ENCODE data around the gene TNS1.

DNA sequence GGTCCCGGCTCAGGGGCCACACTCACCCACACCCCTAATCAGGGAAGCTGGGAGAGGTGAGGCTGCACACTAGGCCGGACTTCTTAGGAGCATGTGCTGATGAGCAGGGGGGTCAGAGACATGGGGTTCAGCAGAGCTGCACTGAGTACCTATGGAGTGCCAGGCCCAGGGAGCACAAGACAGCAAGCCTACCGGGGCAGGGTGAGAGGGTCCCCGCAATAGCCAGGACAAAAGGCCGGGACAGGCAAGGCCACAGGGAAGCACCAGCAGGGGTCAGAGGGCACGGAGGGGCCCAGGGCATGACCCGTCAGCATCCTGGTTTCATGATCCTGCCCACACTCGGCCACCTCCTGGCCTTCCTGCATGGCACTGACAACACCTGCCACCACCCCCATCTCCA lies 73.5 kb downstream of the TNS1 start:
- TF ChIP-seq POLR2AphosphoS5 (IDR thresholded peaks at IDR 0.05; ENCODE audit: borderline replicate concordance, low read depth, low read length) (no peak), EZH2 (IDR thresholded peaks at IDR 0.05) (no peak), FOXP2 (optimal IDR thresholded peaks at IDR 0.05; ENCODE audit: control extremely low read depth, extremely low read length, insufficient read depth) (no peak)

Measured in SK-N-MC (cell line).